ENCODE data around the gene NDRG3.
A peak's percentile ranks its signal among the peaks of the same experiment; 100 is the strongest.

The NDRG3 gene

GRCh38 chr20:36644706-36645095, 101.2 kb downstream of the NDRG3 start:
- Histone ChIP-seq H3K36me3 (replicated peaks; ENCODE audit: insufficient read depth, low read length) (no peaks in the 10 kb centered on the region), H3F3A (ENCODE audit: insufficient read depth, low read length) (no peaks in the 10 kb centered on the region), H3K4me2 (ENCODE audit: low read depth, low read length) (peak overlapping the region; percentile 8; the same call in 1 of the 2 replicates), H3K4me1 (ENCODE audit: low read length) (peaks cover 11% of the 10 kb centered on the region), H3K79me2 (ENCODE audit: low read length) (no peaks in the 10 kb centered on the region), H4K20me1 (ENCODE audit: insufficient read depth, low read length) (no peaks in the 10 kb centered on the region), H3K9ac (ENCODE audit: low read length) (no peak overlapping the region), H3K9me3 (replicated peaks; ENCODE audit: insufficient read depth, low read length) (no peaks in the 10 kb centered on the region), H2AFZ (ENCODE audit: low read length) (peak overlapping the region; percentile 55), H3K9me2 (replicated peaks; ENCODE audit: insufficient read depth, low read length) (no peaks in the 10 kb centered on the region), H3K27me3 (replicated peaks; ENCODE audit: insufficient read depth, low read length) (no peaks in the 10 kb centered on the region), H3K27ac (ENCODE audit: low read length) (no peak overlapping the region), H3K4me3 (ENCODE audit: low read length) (no peak overlapping the region)
- TF ChIP-seq EZH2 (optimal IDR thresholded peaks at IDR 0.05; ENCODE audit: low read depth, low read length) (no peak), CTCF (IDR thresholded peaks at IDR 0.05; ENCODE audit: low read length) (no peak), EZH2phosphoT487 (IDR thresholded peaks at IDR 0.05; ENCODE audit: low read length) (no peak)
- no peak for DNase-seq

GRCh38 chr20:36644032-36644705, 101.7 kb downstream of the NDRG3 start:
- Histone ChIP-seq H3K9me3 (replicated peaks; ENCODE audit: insufficient read depth, low read length) (no peaks in the 10 kb centered on the region), H3K27me3 (replicated peaks; ENCODE audit: insufficient read depth, low read length) (no peaks in the 10 kb centered on the region), H3K36me3 (replicated peaks; ENCODE audit: insufficient read depth, low read length) (no peaks in the 10 kb centered on the region), H3K4me1 (ENCODE audit: low read length) (peaks cover 11% of the 10 kb centered on the region), H4K20me1 (ENCODE audit: insufficient read depth, low read length) (no peaks in the 10 kb centered on the region), H3K27ac (ENCODE audit: low read length) (no peak overlapping the region), H3K9me2 (replicated peaks; ENCODE audit: insufficient read depth, low read length) (no peaks in the 10 kb centered on the region), H3K79me2 (ENCODE audit: low read length) (no peaks in the 10 kb centered on the region), H3K4me3 (ENCODE audit: low read length) (no peak overlapping the region), H2AFZ (ENCODE audit: low read length) (peak overlapping the region; percentile 55), H3K9ac (ENCODE audit: low read length) (no peak overlapping the region), H3K4me2 (ENCODE audit: low read depth, low read length) (peak overlapping the region; percentile 8; the same call in 1 of the 2 replicates), H3F3A (ENCODE audit: insufficient read depth, low read length) (no peaks in the 10 kb centered on the region)
- peak; percentile 50 for DNase-seq
- TF ChIP-seq EZH2phosphoT487 (IDR thresholded peaks at IDR 0.05; ENCODE audit: low read length) (no peak), EZH2 (optimal IDR thresholded peaks at IDR 0.05; ENCODE audit: low read depth, low read length) (no peak), CTCF (IDR thresholded peaks at IDR 0.05; ENCODE audit: low read length) (no peak)

GRCh38 chr20:36642136-36642535, 103.8 kb downstream of the NDRG3 start:
- H4K20me1 ChIP-seq (ENCODE audit: insufficient read depth, low read length) = no peaks in the 10 kb centered on the region
- peaks cover 11% of the 10 kb centered on the region for H3K4me1 ChIP-seq (ENCODE audit: low read length)
- H3F3A ChIP-seq (ENCODE audit: insufficient read depth, low read length) = no peaks in the 10 kb centered on the region
- H3K79me2 ChIP-seq (ENCODE audit: low read length) = no peaks in the 10 kb centered on the region
- H3K9me2 ChIP-seq (replicated peaks; ENCODE audit: insufficient read depth, low read length) = no peaks in the 10 kb centered on the region
- no peak for TF ChIP-seq EZH2 (optimal IDR thresholded peaks at IDR 0.05; ENCODE audit: low read depth, low read length)
- TF ChIP-seq CTCF (IDR thresholded peaks at IDR 0.05; ENCODE audit: low read length) = no peak
- TF ChIP-seq EZH2phosphoT487 (IDR thresholded peaks at IDR 0.05; ENCODE audit: low read length) = no peak
- no peak overlapping the region for H3K9ac ChIP-seq (ENCODE audit: low read length)
- H2AFZ ChIP-seq (ENCODE audit: low read length) = no peak overlapping the region
- H3K27me3 ChIP-seq (replicated peaks; ENCODE audit: insufficient read depth, low read length) = no peaks in the 10 kb centered on the region
- H3K4me2 ChIP-seq (ENCODE audit: low read depth, low read length) = no peak overlapping the region
- no peaks in the 10 kb centered on the region for H3K36me3 ChIP-seq (replicated peaks; ENCODE audit: insufficient read depth, low read length)
- H3K4me3 ChIP-seq (ENCODE audit: low read length) = no peak overlapping the region
- DNase-seq = no peak
- no peaks in the 10 kb centered on the region for H3K9me3 ChIP-seq (replicated peaks; ENCODE audit: insufficient read depth, low read length)
- no peak overlapping the region for H3K27ac ChIP-seq (ENCODE audit: low read length)
